NCI-H1105 treated with DMSO at 0.1 percent for 48 hours (cell line): Measurements from ENCODE around the gene METAP1D.
A peak's percentile ranks its signal among the peaks of the same experiment; 100 is the strongest.
"Not testable (repeated sequence)": the region's sequence is repeated elsewhere in the genome, so short reads cannot be mapped to it uniquely, and the experiment has no call there.

Experiments used
- DNase-seq: peaks from one replicate; lab custom pipeline; 2025; lab: John Stamatoyannopoulos, UW

Gene METAP1D

GRCh38 chr2:172102391-172103359 lies 102.9 kb downstream of the METAP1D start, which contains the start of gene DLX2:
Gene DLX2 (minus strand): TSS chr2:172102900. CDS start chr2:172102538, 362 bp downstream.
- peak; percentile 95 for DNase-seq

- peak; percentile 82 for DNase-seq
Observed at GRCh38 chr2:172103471-172104272, 103.9 kb downstream of the METAP1D start.

GRCh38 chr2:172105471-172106107 lies 105.8 kb downstream of the METAP1D start:
- DNase-seq: no peak

GRCh38 chr2:172106108-172106961 lies 106.6 kb downstream of the METAP1D start:
- DNase-seq: no peak

- no peak for DNase-seq
Observed at GRCh38 chr2:172107690-172108586, 108.2 kb downstream of the METAP1D start.

- no peak for DNase-seq
Observed at GRCh38 chr2:172108587-172108930, 108.8 kb downstream of the METAP1D start.

GRCh38 chr2:172109256-172109987 lies 109.7 kb downstream of the METAP1D start:
- DNase-seq: no peak

- DNase-seq: no peak
Observed at GRCh38 chr2:172109988-172110811, 110.4 kb downstream of the METAP1D start.

GRCh38 chr2:172113617-172114016 lies 113.9 kb downstream of the METAP1D start:
- peak; percentile 35 for DNase-seq

GRCh38 chr2:172114176-172114575 lies 114.4 kb downstream of the METAP1D start:
- DNase-seq: not testable (repeated sequence)

- DNase-seq: no peak
Observed at GRCh38 chr2:172114579-172114978, 114.8 kb downstream of the METAP1D start.

GRCh38 chr2:172116107-172116506 lies 116.4 kb downstream of the METAP1D start:
- DNase-seq: no peak

- no peak for DNase-seq
Observed at GRCh38 chr2:172119089-172119488, 119.3 kb downstream of the METAP1D start.

- DNase-seq: no peak
Observed at GRCh38 chr2:172120118-172120517, 120.4 kb downstream of the METAP1D start.

- no peak for DNase-seq
Observed at GRCh38 chr2:172128484-172128883, 128.7 kb downstream of the METAP1D start.

GRCh38 chr2:172129404-172129803 lies 129.7 kb downstream of the METAP1D start:
- DNase-seq: no peak
